Heart left ventricle (tissue), 16 donors: ENCODE results near the gene SHLD1. TPM values are rescaled to one million over a fixed set of nuclear protein-coding genes. Genes with fewer than 3 reads are reported as not detected.

Experiments used
- ATAC-seq, 4 donors: fragments of 200-7000 bp; cut with Tn5 transposase; one replicate each; pipeline ENCODE4 v1.9.1; 2020 to 2022; ENCODE audit warnings: moderate library complexity in 4 of 4, mild to moderate bottlenecking in 3 of 4, moderate number of reproducible peaks in 1 of 4
- DNase-seq, 5 donors: peaks; one replicate each; pipeline ENCODE4 v3.0.0-alpha.2; 2020
- H3K27ac ChIP-seq, 12 donors: fragments of 200-600 bp; sonication (generic) in 4 of 12; one replicate each; pipeline versions ENCODE4 v1.5.0 to v1.8.0; 2016 to 2022; ENCODE audit warnings: mild to moderate bottlenecking in 2 of 12
- H3K27me3 ChIP-seq, 9 donors: fragments of 200-600 bp; sonication (generic) in 2 of 9; one replicate each; pipeline versions ENCODE4 v1.5.1 to v1.8.0; 2016 to 2022; ENCODE audit warnings: mild to moderate bottlenecking in 3 of 9
- H3K36me3 ChIP-seq, 9 donors: fragments of 200-600 bp; sonication (generic) in 2 of 9; one replicate each; pipeline versions ENCODE4 v1.5.0 to v1.8.0; 2018 to 2022; ENCODE audit warnings: mild to moderate bottlenecking in 2 of 9
- H3K4me1 ChIP-seq, 12 donors: fragments of 200-600 bp; sonication (generic) in 4 of 12; one replicate each; pipeline versions ENCODE4 v1.5.0 to v1.8.0; 2016 to 2022; ENCODE audit warnings: mild to moderate bottlenecking in 3 of 12
- H3K4me3 ChIP-seq, 12 donors: fragments of 200-600 bp; sonication (generic) in 4 of 12; one replicate each; pipeline versions ENCODE4 v1.5.0 to v1.8.0; 2017 to 2022; ENCODE audit warnings: mild to moderate bottlenecking in 9 of 12, moderate library complexity in 4 of 12
- H3K9me3 ChIP-seq, 12 donors: fragments of 200-600 bp; sonication (generic) in 4 of 12; one replicate each; pipeline versions ENCODE4 v1.5.0 to v1.8.0; 2016 to 2022; ENCODE audit warnings: mild to moderate bottlenecking in 1 of 12
- POLR2A ChIP-seq, 2 donors: fragments of 450-650 bp; IDR thresholded peaks; one replicate each; pipeline ENCODE4 v1.6.1; 2017; ENCODE audit warnings: antibody characterized with exemption in 2 of 2, mild to moderate bottlenecking in 2 of 2, moderate library complexity in 2 of 2
- WGBS, 4 donors: extraction: QIAGEN DNeasy Blood & Tissue Kit in 2 of 4; methylation state at CpG; one replicate each; pipeline versions ENCODE4 v1.1.5 to v1.1.7; 2013 to 2018; 5-methylcytosine and 5-hydroxymethylcytosine counted together
- intact Hi-C, 10 donors: fragments of 100-400 bp; cut with DNase I; formaldehyde crosslinking; loops; one replicate each; pipeline versions ENCODE4 v1.11.1 to v1.14.2; 2022
- polyA plus RNA-seq, 2 donors: library from polyadenylated mRNA; stranded (reverse); fragments of 200-250 nt; gene quantifications; one replicate each; pipeline ENCODE4 v1.2.3, GENCODE V29; 2013
- total RNA-seq, 9 donors: library from RNA; depleted of rRNA in 2 of 9; stranded (reverse); fragments of >200 nt in 2 of 9; fragmentation: NEBNext Ultra II Directional in 3 of 9; extraction: Animal tissue kit (Norgen Biotek cat#: 25700) in 3 of 9; gene quantifications; one replicate each; pipeline versions ENCODE4 v1.1.0 to v1.2.4, GENCODE V29; 2016 to 2023
- TF ChIP-seq, protein P1 (sequence below), 12 donors: fragments of 200-600 bp; sonication (generic) in 4 of 12; IDR thresholded peaks; one replicate each; pipeline versions ENCODE4 v1.5.0 to v1.8.0; 2018 to 2022; ENCODE audit warnings: antibody characterized with exemption in 12 of 12, mild to moderate bottlenecking in 5 of 12
- donor health status: ischemic (EF 13 %, LVEDD 7.1; RV severe dilation, severe dysfunction).
- donor health status: healthy with polysubstance abuse.
- donor health status: DM: no; HTN: yes; CAD: no.
- donor health status: DM: no; HTN: no; CAD: no.
- donor health status: ischemic (EF 25% LVEDD 6.9; RV normal size, moderate dysfunction).
- donor health status: ischemic (EF 25% LVEDD 5.7; RV mildly dilated, moderate dysfunction).
- donor health status: healthy.
- donor health status: DM: yes; HTN: yes; CAD: no.
- donor health status: ischemic (EF 35%, LVEDD 5.7; RV mildly dilated, moderate dysfunction).
- donor health status: nonischemic (EF 11% LVEDD 7.7; RV severe dilation, severe dysfunction).
- donor health status: DM: yes; HTN: yes; CAD: no.
- donor health status: PGD.
- donor health status: ischemic (EF 29% LVEDD 5.4; RV normal size, mild dysfunction).
- donor health status: nonischemic (EF 23%, LVEDD 6.1; RV moderate dilation, normal function).

SHLD1 gene
- total and polyA plus RNA-seq, 11 donors = 0.94 to 7.1 (median 5.6) TPM

DNA sequence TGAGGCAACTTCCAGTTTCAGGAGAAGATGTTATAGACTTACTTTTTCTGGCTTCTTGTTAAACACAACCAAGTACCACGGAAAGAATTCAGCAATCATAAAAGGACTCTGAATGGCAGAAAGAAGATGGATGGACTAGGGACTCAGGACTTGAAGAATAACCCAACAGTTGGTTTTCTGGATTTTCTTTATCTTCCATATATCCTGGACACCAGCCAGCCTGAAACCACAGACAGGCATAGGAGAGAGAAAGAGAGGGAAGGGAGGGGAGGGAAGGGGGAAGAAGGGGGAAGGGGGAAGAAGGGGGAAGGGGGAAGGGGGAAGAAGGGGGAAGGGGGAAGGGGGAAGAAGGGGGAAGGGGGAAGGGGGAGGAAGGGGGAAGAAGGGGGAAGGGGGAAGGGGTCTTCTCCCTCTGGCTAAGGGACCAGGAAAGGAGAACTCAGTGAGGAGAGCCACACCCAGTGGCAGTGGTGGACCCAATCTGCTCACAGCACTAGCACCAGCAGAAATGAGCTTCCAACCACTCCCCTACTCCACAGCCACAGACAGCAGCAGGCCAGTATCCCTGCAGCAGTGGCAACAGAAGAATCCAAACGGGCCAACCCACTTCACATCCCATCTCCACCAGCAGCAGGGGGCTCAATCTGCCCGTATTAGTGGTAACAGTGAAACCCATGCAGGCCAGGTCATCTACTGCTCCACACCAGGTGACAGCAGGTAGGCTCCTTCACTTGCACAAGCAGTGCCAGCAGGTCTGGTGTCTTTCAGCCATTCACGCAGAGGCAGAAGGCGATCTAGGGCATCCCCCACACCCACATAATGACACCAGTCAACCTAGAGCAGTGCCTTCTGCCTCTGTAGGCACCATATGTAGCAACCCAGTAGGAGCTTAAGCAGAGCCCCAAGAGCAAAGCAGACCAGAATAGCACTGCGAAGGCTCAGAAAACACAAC lies 121.5 kb downstream of the SHLD1 start:
- H3K27ac ChIP-seq = no peak overlapping the region
- no peak for TF ChIP-seq POLR2A (IDR thresholded peaks at IDR 0.05)
- TF ChIP-seq, protein P1, sequence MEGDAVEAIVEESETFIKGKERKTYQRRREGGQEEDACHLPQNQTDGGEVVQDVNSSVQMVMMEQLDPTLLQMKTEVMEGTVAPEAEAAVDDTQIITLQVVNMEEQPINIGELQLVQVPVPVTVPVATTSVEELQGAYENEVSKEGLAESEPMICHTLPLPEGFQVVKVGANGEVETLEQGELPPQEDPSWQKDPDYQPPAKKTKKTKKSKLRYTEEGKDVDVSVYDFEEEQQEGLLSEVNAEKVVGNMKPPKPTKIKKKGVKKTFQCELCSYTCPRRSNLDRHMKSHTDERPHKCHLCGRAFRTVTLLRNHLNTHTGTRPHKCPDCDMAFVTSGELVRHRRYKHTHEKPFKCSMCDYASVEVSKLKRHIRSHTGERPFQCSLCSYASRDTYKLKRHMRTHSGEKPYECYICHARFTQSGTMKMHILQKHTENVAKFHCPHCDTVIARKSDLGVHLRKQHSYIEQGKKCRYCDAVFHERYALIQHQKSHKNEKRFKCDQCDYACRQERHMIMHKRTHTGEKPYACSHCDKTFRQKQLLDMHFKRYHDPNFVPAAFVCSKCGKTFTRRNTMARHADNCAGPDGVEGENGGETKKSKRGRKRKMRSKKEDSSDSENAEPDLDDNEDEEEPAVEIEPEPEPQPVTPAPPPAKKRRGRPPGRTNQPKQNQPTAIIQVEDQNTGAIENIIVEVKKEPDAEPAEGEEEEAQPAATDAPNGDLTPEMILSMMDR (IDR thresholded peaks at IDR 0.05) = no peak
- no peaks in the 10 kb centered on the region for H3K36me3 ChIP-seq
- H3K4me3 ChIP-seq = no peak overlapping the region
- no peaks in the 10 kb centered on the region for H3K4me1 ChIP-seq
- peaks cover 0 to 13% (median 2%) of the 10 kb centered on the region in 12 donors for H3K9me3 ChIP-seq
- H3K27me3 ChIP-seq = no peaks in the 10 kb centered on the region
- no peak for DNase-seq
- WGBS, 4 donors = 50 to 70% (median 62%) methylated on average over 4 to 6 of the region's 6 CpGs
- ATAC-seq = no peak
- intact Hi-C loops = no loop called here

DNA sequence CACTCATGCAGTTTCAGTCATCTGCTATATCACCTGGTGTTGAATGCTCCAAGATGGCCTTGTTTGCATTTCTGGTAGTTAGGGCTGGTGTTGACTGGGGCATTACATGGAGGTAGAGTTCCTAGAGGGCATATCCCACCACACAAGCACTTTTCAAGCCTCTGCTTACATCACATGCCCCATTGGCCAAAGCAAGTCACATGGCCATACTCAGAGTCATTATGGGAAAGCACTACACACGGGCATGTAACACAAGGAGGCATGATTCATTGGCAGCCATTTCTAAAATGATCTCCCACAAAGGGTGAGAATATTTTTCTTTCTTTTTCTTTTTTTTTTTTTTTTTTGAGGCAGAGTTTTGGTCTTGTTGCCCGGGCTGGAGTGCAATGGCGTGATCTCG lies 126.9 kb downstream of the SHLD1 start:
- TF ChIP-seq POLR2A (IDR thresholded peaks at IDR 0.05) = no peak
- TF ChIP-seq, protein P1 (IDR thresholded peaks at IDR 0.05) = no peak
- no peaks in the 10 kb centered on the region for H3K4me1 ChIP-seq
- H3K27me3 ChIP-seq = no peaks in the 10 kb centered on the region
- no peak overlapping the region for H3K4me3 ChIP-seq
- ATAC-seq = no peak
- no peaks in the 10 kb centered on the region for H3K36me3 ChIP-seq
- WGBS, 4 donors = 83 to 93% (median 89%) methylated on average over 4 of the region's 4 CpGs
- DNase-seq = no peak
- no peak overlapping the region for H3K27ac ChIP-seq
- H3K9me3 ChIP-seq = peaks cover 0 to 13% (median 2%) of the 10 kb centered on the region in 12 donors
- intact Hi-C loops = no loop called here

DNA sequence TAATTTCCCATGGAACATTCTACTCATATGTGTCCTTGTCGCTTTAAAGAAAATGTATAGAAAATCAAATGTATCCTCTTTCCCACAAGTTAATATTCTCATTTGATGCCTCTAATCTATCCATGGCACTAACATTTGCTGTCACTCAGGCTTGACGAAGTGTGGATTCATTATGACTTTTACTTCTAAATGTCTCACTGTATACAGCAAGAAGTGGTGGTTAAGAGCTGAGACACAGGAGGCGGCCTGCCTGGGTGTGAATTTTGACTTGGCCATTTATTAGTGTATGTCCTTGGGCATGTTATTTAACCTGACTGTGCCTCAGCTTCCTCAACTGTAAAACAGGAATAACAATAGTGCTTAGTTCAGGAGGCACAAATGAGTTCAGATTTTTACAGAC lies 130.1 kb downstream of the SHLD1 start:
- Histone ChIP-seq H3K27ac (no peak overlapping the region), H3K4me3 (no peak overlapping the region), H3K36me3 (no peaks in the 10 kb centered on the region), H3K4me1 (no peaks in the 10 kb centered on the region), H3K9me3 (peaks cover 0 to 12% (median 2%) of the 10 kb centered on the region in 12 donors), H3K27me3 (no peaks in the 10 kb centered on the region)
- ATAC-seq = no peak
- no peak for TF ChIP-seq POLR2A (IDR thresholded peaks at IDR 0.05)
- TF ChIP-seq, protein P1 (IDR thresholded peaks at IDR 0.05) = no peak
- intact Hi-C loops = loop anchor here in 1 of 10 donors (10.0 kb wide), 1 partner anchor 46 kb away; no protein-coding TSS in a partner anchor
- 88 to 97% (median 92%) methylated on average over 3 of the region's 3 CpGs for WGBS, 4 donors
- DNase-seq = no peak

DNA sequence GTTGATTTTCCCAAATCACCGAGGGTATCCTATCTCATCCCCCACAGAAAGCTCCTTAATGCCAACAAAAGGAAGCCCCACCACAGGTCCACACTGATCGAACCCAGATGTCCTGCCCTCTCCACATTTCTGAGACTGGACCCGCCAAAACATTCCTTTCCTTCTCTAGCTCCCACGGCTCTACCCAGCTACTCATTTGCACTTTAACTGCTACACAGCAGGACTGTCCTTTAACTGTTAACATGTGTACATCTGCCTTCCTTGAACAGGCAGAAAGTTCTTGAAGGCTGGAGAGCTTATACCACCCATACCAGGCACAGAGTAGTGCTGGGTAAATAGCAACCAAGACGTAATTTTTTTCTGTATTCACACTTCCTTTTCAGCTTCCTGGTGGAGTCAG lies 131.5 kb downstream of the SHLD1 start:
- H3K27me3 ChIP-seq = no peaks in the 10 kb centered on the region
- intact Hi-C loops = loop anchor here in 1 of 10 donors (10.0 kb wide), 1 partner anchor 47 kb away; no protein-coding TSS in a partner anchor
- TF ChIP-seq POLR2A (IDR thresholded peaks at IDR 0.05) = no peak
- TF ChIP-seq, protein P1 (IDR thresholded peaks at IDR 0.05) = no peak
- 49 to 54% (median 52%) methylated on average over 5 of the region's 5 CpGs for WGBS, 4 donors
- ATAC-seq = no peak
- H3K9me3 ChIP-seq = peaks cover 0 to 1% (median 0%) of the 10 kb centered on the region in 12 donors
- no peak for DNase-seq
- H3K27ac ChIP-seq = no peak overlapping the region
- H3K36me3 ChIP-seq = no peaks in the 10 kb centered on the region
- peaks cover 0 to 11% (median 0%) of the 10 kb centered on the region in 12 donors for H3K4me1 ChIP-seq
- no peak overlapping the region for H3K4me3 ChIP-seq
